ENCODE results near the gene SORCS2. TPM values are rescaled to one million over a fixed set of nuclear protein-coding genes. Genes with fewer than 3 reads are reported as not detected.

The SORCS2 gene
- total RNA-seq, 1 experiment from 2014 or later: 0.05 TPM

DNA sequence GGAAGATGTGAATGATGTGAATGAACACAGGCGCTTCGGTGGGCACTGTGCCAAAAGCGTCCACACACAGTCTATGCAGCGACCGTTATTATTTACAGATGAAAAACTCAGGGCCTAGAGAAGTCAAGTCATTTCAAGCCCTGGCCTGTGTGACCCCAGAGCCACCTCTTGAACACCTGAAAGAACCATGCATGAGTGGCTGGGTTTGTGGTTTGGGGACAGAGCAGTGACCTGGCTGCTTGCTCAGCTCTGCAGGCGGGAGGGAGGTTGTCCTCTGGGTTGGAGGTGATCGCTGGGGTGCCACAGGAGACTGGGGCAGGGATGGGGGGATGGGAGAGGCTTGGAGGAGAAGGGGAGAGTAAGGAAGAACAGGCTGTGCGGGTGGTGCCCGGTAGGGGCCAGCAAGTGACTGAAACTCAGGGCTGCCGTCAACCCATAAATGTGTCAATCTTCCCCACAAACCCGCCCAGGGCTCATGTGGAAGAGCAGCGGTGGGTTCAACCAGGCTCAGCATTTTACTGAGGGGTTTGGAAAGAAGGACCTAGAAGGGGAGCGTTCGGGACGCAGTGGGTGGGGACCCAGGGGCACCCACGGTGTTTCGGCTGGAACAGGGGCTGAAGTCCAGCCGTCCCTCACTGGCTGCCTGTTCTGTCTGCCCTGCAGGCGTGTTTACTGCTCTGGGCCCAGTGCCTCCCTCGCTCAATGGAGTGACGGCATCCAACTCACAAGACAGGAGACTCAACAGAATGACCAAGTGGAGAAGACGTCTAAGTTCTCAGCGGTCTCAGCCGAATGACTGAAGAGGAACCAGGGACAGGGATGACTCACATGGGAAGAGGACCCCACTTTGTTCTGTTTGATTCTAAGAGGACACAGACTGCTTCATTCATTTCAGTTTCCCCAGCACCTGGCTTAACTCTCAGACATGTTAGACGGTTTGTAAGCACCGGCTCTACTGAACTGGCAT is 579.5 kb downstream of the SORCS2 start:
- Histone ChIP-seq H3K27ac (no peak overlapping the region), H3K27me3 (replicated peaks) (no peaks in the 10 kb centered on the region), H3K9me3 (replicated peaks) (no peaks in the 10 kb centered on the region), H3K36me3 (peaks cover 89% of the 10 kb centered on the region), H3K4me1 (replicated peaks) (no peaks in the 10 kb centered on the region), H3K4me3 (no peak overlapping the region)
- DNase-seq (ENCODE audit: low read depth in 1 of 2, low spot score in 2 of 2): no peak

DNA sequence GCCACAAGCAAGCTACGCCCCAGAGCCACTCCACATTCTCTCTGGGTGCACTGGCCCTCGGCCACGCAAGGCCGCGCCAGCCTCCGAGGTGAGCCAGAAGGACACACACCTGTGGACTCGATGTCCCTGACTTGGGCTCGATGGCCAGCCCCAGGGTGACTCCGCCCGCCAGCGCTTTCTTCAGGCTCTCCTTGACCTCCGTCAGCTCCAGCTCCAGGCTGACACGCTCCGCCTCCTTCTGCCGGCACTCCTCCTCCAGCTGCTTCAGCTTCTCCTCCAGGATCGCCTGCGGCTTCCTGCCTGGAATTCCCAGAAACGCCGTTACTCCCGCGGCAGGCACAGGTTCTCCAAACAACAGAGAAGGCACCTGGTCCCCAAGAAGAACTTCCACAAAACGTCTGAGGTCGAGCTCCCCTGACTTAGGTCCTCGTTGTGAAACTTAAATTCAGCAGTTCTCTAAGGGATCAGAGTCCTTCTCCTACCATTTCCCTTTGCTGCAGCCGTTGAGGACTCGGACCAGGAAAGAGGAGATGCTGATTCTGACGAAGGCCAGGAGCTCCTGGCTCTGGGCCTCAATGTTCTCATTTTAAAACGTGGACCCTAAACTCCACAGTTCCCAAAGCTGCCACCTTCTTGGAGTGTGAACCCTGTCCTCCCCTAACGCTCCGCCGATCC is 580.5 kb downstream of the SORCS2 start:
- no peaks in the 10 kb centered on the region for H3K4me1 ChIP-seq (replicated peaks)
- no peak overlapping the region for H3K27ac ChIP-seq
- no peaks in the 10 kb centered on the region for H3K27me3 ChIP-seq (replicated peaks)
- peaks cover 91% of the 10 kb centered on the region for H3K36me3 ChIP-seq
- H3K9me3 ChIP-seq (replicated peaks): no peaks in the 10 kb centered on the region
- no peak for DNase-seq (ENCODE audit: low read depth in 1 of 2, low spot score in 2 of 2)
- no peak overlapping the region for H3K4me3 ChIP-seq

DNA sequence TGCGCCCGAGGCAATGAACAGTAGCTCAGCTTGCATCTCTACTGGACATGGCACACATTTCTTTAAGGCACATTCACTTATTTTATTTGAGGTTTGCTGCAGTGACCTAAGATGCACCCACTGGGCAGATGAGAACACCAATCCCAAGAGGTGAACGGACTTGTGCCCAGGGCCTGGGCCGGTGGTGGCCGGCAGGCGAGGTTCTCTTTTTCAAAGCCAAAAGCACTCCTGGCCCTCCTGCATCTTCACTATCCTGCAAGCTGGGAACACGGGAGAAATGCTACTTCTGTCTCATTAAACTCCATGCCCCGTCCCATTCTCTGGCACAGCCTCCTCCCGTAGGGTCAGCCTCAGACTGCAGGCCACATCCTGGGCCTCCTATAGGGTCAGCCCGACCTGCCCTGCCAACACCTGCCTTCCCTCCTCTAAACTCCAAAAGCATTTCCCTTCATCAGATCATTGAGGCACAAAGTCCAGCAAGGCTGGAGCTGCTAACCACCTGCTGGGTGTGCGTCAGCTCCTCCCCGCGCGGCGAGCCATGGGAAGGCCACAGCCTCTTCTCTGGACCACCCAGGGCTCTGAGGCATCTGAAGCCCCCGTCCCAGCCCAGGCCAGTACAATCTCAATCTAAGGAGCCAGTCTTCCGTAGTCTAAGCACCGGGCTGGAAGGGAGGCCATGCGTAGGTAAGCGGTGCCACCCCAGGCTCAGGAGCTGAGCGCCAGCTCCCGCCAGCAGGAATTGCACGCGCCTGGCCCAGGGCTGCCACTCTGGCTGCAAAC is 581.3 kb downstream of the SORCS2 start:
- Histone ChIP-seq H3K4me1 (replicated peaks) (peaks cover 5% of the 10 kb centered on the region), H3K27ac (no peak overlapping the region), H3K27me3 (replicated peaks) (no peaks in the 10 kb centered on the region), H3K4me3 (no peak overlapping the region), H3K36me3 (peaks cover 91% of the 10 kb centered on the region), H3K9me3 (replicated peaks) (no peaks in the 10 kb centered on the region)
- DNase-seq (ENCODE audit: low read depth in 1 of 2, low spot score in 2 of 2): no peak

GRCh38 chr4:7774301-7775294 is 582.3 kb downstream of the SORCS2 start:
- Histone ChIP-seq H3K4me3 (no peak overlapping the region), H3K9me3 (replicated peaks) (no peaks in the 10 kb centered on the region), H3K27me3 (replicated peaks) (no peaks in the 10 kb centered on the region), H3K27ac (no peak overlapping the region), H3K36me3 (peaks cover 91% of the 10 kb centered on the region), H3K4me1 (replicated peaks) (peaks cover 12% of the 10 kb centered on the region)
- DNase-seq (ENCODE audit: low read depth in 1 of 2, low spot score in 2 of 2): no peak

GRCh38 chr4:7775396-7775795 is 583.1 kb downstream of the SORCS2 start:
- Histone ChIP-seq H3K36me3 (peaks cover 92% of the 10 kb centered on the region), H3K4me1 (replicated peaks) (peaks cover 17% of the 10 kb centered on the region), H3K4me3 (no peak overlapping the region), H3K27me3 (replicated peaks) (no peaks in the 10 kb centered on the region), H3K27ac (no peak overlapping the region), H3K9me3 (replicated peaks) (no peaks in the 10 kb centered on the region)
- no peak for DNase-seq (ENCODE audit: low read depth in 1 of 2, low spot score in 2 of 2)

DNA sequence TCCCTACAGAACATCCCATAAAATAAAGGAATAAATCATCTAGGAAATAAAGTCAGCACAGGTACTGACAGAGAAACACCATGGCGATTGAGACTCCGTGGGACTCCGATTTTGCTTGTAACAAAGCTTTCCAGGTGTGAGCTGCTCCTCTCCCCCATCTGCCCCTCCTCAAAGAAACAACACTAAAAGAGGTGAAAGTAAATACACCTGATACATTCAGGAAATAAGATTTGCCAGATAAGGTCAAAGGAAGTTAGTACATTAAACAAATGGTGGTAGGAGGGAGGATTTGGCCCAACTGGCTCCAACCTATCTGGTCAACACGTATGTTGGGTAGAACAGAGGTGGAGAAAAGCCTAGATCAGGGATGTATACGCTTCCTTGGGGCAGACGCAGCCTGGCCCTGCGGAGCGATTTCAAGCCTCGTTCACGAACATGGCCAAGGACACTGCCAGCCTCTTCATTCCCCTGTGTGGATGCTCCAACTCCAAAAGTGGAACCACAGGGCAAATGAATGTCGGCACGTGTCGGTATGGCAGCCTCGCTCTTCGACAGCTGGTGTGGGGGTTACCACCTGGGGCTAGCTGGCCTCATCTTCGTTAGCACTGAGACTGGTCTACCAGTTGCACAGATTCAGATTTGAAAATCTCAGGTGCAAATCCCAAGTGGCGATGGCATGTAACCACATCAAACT is 584.8 kb downstream of the SORCS2 start:
- peaks cover 96% of the 10 kb centered on the region for H3K36me3 ChIP-seq
- H3K4me3 ChIP-seq: no peak overlapping the region
- no peaks in the 10 kb centered on the region for H3K27me3 ChIP-seq (replicated peaks)
- peaks cover 17% of the 10 kb centered on the region for H3K4me1 ChIP-seq (replicated peaks)
- H3K27ac ChIP-seq: no peak overlapping the region
- no peak for DNase-seq (ENCODE audit: low read depth in 1 of 2, low spot score in 2 of 2)
- no peaks in the 10 kb centered on the region for H3K9me3 ChIP-seq (replicated peaks)

- Histone ChIP-seq H3K36me3 (peaks cover 95% of the 10 kb centered on the region), H3K27me3 (replicated peaks) (no peaks in the 10 kb centered on the region), H3K9me3 (replicated peaks) (no peaks in the 10 kb centered on the region), H3K4me1 (replicated peaks) (peaks cover 17% of the 10 kb centered on the region), H3K27ac (no peak overlapping the region; the same call in 1 of the 2 replicates), H3K4me3 (no peak overlapping the region)
- DNase-seq (ENCODE audit: low read depth in 1 of 2, low spot score in 2 of 2): peak; percentile 21 to 46
Observed at GRCh38 chr4:7777871-7778509, 585.7 kb downstream of the SORCS2 start.

DNA sequence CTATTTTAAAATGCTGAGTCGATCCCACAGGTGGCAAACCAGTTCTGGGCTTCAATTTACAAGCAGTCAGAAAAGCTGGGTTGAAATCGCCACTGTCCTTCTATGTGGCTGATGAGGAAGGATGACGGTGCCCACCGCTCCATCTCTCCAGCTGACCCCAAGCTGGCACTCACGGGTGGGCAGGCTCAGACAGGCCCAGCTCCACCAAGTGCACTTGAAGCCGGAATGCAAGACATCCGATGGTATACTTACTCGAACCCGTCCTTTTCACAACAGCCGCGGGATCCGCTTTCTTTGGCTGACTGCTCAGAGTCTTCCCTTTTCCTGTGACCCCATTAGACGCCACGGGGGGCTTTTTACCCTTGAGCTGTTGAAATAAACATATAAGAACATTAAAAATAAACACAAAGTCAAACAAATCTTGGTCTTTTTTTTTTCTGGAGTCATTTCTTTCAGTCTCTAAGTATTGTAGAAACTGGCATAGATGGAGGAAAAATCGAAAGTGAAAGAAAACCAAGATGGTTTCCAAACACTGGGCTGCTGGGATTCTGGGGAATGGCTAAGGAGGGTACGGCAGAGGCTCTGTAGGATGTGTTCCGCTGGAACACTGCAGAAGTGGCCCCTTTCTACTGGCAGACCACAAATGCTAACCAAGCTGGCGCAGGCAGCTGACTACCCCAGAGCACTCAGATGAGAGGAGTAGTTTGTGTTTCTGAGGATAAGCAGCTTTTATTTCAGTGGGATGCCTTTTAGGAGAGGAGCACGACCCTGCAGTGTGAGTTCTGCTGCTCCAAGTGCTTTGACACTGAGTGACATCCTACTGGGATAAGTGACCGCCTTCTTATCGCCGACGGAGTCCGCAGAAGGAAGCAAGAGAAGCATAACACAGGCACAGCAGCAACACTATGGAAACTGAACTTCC is 586.4 kb downstream of the SORCS2 start:
- Histone ChIP-seq H3K27ac (peak overlapping the region; percentile 29), H3K4me1 (replicated peaks) (peaks cover 17% of the 10 kb centered on the region), H3K9me3 (replicated peaks) (no peaks in the 10 kb centered on the region), H3K36me3 (peaks cover 91% of the 10 kb centered on the region), H3K27me3 (replicated peaks) (no peaks in the 10 kb centered on the region), H3K4me3 (peak overlapping the region; percentile 22)
- DNase-seq (ENCODE audit: low read depth in 1 of 2, low spot score in 2 of 2): peak in 1 of 2 experiments; percentile 55

- Histone ChIP-seq H3K27me3 (replicated peaks) (no peaks in the 10 kb centered on the region), H3K4me1 (replicated peaks) (peaks cover 17% of the 10 kb centered on the region), H3K9me3 (replicated peaks) (no peaks in the 10 kb centered on the region), H3K27ac (peak overlapping the region; percentile 29; the same call in 1 of the 2 replicates), H3K4me3 (peak overlapping the region; percentile 22; the same call in 1 of the 2 replicates), H3K36me3 (peaks cover 90% of the 10 kb centered on the region)
- DNase-seq (ENCODE audit: low read depth in 1 of 2, low spot score in 2 of 2): no peak
Observed at GRCh38 chr4:7779432-7779768, 587.1 kb downstream of the SORCS2 start.

- Histone ChIP-seq H3K4me1 (replicated peaks) (peaks cover 17% of the 10 kb centered on the region), H3K36me3 (peaks cover 89% of the 10 kb centered on the region), H3K27ac (no peak overlapping the region), H3K27me3 (replicated peaks) (no peaks in the 10 kb centered on the region), H3K9me3 (replicated peaks) (no peaks in the 10 kb centered on the region), H3K4me3 (no peak overlapping the region)
- no peak for DNase-seq (ENCODE audit: low read depth in 1 of 2, low spot score in 2 of 2)
Observed at GRCh38 chr4:7780751-7781348, 588.5 kb downstream of the SORCS2 start.

DNA sequence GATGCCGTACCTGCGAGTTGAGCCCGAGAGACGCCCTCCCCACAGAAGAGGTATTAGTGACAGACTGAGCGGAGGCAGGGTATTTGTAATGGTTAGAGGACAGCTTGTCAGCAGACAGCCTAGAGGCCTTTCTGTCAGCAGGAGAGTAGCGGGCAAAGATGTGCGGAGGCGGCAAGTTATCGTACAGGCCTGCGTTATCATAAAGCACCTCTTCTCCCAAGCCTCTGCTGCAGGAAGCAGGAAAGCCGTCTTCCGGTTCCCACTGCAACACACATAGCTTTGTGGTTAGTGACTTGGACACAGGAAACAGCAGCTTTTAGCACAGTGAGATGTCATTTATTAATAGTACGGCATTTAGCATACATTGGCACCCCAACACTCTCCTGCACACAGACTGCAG is 589.0 kb downstream of the SORCS2 start:
- no peak for DNase-seq (ENCODE audit: low read depth in 1 of 2, low spot score in 2 of 2)
- peaks cover 17% of the 10 kb centered on the region for H3K4me1 ChIP-seq (replicated peaks)
- peaks cover 89% of the 10 kb centered on the region for H3K36me3 ChIP-seq
- no peak overlapping the region for H3K27ac ChIP-seq
- no peaks in the 10 kb centered on the region for H3K27me3 ChIP-seq (replicated peaks)
- no peaks in the 10 kb centered on the region for H3K9me3 ChIP-seq (replicated peaks)
- no peak overlapping the region for H3K4me3 ChIP-seq
